Femur (tissue), 1 donor: Measurements from ENCODE around the gene PPM1H.
"Not testable (repeated sequence)": the region's sequence is repeated elsewhere in the genome, so short reads cannot be mapped to it uniquely, and the experiment has no call there.

ENCODE experiments used
- DNase-seq: peaks from one replicate; pipeline ENCODE4 v3.0.0-alpha.2; 2017

The PPM1H gene

DNA sequence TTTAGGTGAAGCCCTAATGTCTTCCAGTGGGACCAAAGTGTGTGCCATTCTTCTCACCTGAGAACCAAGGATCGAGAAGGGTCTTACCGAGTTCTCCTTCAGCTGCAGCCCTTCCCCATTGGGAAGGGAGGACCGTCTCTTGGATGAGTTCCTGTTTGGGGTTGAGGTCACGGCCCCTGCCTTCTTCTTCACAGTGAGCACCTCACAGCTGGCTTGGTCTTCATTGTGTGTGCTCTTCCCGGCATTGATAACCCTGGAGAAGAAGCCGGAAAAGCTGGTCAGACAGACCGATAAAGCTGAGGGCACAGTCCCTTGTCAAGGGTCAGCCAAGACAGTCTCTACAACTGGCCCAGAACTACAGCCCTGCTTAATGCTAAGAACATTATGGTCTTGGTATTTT lies 102.9 kb downstream of the PPM1H start:
- DNase-seq: no peak

DNA sequence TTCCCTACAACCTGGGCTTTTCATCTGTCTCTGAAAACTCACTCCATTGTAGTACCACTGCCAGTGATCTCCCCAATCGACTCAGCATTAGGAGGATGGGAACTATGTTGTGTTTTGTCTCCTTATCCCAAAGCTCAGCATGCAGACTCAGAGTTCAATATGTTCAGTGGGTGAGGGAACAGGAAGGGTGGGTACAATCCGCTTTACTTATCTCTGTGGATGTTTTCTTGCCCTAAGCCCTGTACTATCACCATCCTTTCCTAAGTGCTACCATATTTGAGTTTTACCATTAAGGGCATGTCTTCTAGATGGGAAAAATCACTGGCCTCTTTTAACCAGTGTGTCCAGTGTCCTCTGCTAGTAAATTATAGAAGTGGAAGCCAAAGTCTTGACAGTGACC lies 107.1 kb downstream of the PPM1H start:
- DNase-seq: no peak

DNA sequence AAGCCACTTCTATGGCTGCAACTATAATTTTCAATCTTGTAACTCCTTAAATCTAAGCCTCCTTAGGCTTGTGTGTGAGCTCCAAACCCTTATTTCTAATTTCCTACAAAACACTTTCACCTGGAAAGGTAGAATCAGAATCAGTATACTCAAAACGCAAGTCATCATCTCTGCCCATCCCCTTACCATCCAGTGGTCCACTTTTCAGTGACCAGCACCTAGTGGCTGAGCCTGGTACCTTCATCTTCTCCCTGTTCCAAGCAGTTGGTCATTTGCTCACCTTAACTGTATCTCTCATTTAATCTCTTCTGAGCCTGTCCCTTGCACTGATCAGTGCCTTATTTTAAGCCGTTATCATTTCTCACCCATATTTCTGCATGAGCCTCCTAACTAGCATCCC lies 107.9 kb downstream of the PPM1H start:
- no peak for DNase-seq

DNA sequence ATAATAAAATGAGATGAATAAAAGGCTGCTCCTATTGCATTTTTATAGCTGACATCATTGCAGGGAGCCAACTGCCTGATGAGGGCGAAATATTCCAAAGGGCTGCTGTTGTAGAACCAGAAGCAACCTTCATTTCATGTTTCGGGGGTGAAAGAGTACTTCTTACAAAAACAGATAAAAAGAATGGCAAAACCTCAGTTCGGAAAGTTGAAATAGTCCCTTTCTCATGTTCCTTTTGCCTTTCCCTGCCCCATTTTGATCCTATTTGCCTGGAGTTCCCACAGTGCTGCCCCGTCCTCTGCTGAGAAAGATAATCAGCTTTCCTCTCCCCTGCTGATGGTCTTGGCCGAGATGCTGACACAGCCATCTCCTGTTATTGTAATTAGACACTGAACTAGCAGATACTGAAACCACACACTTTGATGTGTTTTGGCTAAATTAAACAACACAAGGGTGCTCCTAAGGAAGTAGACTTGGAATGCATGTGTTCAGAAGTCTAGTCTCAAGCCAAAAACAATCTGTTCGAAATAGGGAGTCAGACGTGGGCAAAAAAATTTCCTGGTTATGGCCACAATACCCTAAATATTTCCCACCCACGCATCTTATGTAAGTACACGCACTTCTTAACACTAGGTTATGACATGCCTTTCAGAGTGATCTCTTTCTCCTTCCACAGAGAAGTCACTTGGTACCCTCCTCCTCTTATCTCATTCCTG lies 117.2 kb downstream of the PPM1H start:
- DNase-seq: no peak

DNA sequence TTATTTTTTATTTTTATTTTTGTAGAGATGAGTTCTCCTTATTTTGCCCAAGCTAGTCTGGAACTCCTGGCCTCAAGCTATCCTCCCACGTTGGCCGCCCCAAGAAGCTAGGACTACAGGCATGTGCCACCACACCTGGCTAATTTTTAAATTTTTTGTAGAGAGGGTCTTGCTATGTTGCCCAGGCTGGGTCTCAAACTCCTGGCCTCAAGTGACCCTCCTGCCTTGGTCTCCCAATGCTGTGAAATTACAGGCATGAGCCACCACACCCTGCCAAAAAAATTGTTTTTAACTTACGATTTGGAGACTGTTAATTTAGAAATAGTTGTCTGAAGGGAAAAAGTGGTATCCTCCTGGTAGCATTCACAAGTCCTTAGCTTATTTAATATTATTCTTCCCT lies 120.7 kb downstream of the PPM1H start:
- DNase-seq: no peak

DNA sequence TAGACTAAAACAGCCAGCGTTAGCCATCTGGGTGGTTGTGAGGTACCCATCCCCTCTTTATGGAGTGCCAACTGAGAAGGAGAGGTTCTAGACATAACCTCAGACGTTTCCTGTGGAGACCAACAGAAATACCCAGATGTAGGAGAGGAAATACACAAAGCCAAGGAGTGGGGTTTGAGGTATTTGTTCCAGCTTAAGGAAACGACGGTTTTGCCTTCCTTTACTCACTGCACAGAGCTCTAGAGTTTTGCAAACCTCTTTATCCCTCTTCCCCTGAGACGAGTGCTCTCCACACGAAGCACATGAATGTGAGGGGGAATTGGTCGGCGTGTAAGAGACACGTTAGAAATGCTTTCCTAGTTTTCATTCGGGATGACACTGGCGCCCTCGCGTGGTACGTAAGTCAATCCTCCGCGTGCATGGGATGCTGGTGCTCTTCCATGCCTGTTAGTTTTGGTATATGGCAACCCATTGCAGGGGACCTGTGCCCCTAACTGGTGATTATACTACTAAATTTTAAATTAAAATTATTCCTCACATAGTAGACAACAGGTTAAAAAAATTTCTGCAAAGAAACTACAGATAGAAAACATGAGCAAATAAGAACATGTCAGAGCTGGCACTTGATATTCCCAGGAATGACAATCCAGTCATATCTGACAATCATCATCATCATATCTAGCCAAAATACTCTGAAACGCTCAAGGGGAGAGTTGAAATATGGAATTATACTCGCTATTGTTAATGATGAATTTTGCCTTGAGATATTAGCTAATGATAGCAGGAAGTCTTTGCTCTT lies 121.7 kb downstream of the PPM1H start:
- peak; percentile 57 for DNase-seq

DNA sequence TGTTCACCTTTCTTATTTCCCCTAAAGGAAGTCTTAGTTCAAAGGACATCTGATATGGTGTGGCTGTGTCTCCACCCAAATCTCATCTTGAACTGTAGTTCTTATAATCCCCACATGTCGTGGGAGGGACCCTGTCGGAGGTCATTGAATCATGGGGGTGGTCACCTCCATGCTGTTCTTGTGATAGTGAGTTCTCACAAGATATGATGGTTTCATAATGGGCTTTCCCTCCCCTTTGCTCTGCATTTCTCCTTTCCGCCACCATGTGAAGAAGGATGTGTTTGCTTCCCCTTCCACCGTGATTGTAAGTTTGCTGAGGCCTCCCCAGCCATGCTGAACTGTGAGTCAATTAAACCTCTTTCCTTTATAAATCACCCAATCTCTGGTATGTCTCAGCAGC lies 123.5 kb downstream of the PPM1H start:
- DNase-seq: not testable (repeated sequence)

DNA sequence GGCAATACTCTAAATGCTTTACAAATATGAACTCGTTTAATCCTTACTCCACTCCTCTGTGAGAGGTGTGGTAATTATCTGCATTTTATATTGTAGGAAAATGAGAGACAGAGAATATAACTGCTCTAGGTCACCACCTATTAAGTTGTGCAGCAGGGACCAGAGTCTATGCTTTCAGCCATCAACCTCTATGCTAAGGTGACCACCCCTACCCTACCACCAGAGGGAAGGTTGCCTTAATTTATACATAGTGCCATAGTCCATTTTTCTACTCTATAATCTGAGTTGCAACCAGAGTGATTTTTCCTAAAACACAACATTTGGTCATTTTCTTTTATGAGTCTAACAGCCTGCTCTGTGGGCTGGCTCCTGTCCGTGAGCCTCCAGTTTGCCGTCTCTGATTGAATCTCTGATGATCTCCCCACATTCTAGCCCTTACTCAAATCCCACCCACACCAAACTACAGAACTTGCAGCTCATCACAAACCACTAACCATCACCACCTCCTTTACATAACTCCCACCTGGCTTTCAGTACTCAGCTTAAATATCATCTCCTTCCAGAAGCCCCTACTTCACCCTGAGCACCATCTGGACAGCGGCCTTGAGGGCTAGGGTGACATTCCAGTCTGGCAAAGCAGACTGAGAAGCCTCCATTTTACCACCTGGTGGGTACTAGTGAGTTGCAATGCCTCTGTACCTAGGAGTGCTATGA lies 126.6 kb downstream of the PPM1H start:
- DNase-seq: no peak

DNA sequence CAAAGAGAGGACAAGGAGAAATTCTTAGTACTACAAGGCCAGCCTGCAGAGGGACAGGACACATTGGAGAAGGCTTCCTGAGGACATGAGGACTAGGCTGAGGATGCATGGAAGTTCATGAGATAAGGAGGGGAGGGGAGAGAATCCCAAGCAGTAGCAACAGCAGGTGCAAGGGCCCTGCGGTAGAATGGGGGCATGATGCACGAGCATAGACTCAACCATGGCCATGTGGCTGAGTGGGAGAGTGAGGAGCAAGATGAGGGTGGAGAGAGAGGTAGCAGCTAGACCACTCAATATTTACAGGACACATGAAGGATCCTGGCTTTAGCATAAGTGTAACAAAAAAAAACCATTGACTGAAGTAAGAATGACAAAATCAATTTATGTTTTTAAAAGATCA lies 128.1 kb downstream of the PPM1H start:
- no peak for DNase-seq

DNA sequence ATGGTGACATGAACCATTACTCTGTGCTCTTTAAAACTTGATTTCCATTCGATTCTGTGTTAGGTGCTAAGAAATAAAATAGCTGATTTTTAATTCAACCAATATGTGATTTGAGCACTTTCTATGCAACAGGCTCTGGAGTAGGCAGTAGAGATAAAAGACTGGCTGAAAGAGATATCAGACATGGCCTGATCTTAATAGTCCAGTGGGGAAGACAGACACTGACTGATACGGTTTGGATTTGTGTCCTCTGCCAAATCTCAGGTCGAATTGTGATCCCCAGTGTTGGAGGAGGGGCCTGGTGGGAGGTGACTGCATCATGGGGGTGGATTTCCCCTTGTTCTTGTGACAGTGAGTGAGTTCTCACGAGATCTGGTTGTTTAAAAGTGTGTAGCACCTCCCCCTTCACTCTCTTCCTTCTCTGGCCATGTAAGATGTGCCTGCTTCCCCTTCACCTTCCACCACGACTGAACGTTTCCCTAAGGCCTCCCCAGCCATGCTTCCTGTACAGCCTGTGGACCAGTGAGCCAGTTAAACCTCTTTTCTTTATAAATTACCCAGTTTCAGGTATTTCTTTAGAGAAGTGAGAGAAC lies 128.6 kb downstream of the PPM1H start:
- no peak for DNase-seq

DNA sequence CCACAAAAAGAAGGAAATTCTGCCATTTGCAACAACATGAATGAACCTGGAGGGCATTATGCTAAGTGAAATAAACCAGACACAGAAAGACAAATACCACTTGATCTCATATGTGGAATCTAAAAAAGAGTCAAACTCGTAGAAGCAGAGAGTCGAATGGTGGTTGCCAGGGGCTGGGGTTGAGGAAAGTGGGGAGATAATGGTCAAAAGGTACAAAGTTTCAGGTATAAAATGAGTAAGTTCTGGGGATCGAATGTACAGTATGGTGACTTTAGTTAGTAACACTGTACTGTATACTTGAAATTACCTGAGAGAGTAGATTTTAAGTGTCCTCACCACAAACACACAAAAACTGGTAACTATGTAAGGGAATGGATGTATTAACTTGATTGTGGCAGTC lies 129.4 kb downstream of the PPM1H start:
- no peak for DNase-seq

DNA sequence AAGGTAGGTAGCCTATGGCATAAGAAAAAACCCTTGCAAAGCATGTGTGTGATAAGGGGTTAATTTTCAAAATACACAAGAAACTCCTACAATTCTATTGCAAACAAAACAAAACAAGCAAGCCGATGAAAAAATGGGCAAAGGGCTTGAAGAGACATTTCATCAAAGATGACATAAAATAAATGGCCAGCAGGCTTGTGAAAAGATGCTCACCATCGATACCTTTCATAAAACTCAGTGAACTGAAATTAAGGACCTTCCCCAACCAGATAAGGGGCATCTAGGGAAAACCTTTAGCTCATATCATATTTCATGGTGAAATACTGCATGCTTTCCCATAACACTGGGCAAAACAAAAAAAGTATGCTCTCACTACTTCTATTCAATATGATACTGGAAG lies 131.2 kb downstream of the PPM1H start:
- no peak for DNase-seq

DNA sequence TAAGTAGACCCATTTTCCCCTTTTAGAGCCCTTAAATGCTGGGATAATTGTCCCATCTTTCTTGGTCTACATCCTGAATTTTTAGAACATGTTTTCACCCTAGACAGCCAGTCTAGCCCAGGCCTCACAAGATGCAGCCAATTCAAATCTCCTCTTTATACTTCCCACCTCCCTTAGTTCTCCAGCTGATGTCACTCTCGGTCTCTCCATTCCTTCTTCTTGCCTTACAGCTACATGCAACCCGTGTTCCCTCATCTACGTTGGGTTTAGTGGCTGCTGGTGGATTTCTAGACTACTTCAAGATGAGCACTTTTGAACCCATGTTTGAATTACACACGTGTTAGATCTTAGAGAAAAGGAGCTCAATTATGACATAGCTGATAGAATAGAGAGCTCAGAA lies 132.0 kb downstream of the PPM1H start:
- DNase-seq: no peak

DNA sequence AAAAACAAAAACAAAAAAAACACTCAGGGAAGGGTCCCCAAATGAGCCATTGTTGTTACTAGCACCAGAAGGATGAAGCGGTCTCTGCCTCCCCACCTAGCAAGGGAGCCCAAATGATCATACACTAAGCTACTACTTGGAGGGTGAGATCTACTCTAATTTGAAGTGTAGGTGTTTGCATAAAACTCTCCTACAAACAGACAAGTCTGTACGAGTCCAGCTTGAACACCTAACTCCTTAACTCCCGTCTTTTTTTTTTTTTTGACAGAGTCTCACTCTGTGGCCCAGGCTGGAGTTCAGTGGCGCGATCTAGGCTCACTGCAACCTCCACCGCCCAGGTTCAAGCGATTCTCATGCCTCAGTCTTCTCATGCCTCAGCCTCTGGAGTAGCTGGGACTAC lies 132.6 kb downstream of the PPM1H start:
- DNase-seq: no peak

DNA sequence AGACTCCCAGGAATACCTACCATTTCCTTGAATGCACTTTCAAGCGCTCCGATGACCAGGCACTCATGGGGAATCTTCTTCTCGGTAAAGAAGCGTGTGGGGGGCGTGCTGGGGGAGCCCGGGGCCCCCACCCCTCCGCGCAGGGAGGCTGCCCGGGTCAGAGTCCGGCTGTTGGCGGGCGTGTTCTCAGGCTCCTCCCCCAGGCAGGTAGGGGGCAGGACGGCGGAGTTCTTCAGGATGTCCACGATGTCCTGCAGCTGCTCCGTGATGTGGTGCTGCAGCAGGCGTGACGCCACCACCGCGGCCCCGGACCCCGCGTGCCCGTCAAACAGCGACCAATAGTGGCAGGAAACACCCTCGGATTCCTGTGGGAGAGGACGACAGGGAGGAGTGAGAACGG lies 133.2 kb downstream of the PPM1H start:
- no peak for DNase-seq

DNA sequence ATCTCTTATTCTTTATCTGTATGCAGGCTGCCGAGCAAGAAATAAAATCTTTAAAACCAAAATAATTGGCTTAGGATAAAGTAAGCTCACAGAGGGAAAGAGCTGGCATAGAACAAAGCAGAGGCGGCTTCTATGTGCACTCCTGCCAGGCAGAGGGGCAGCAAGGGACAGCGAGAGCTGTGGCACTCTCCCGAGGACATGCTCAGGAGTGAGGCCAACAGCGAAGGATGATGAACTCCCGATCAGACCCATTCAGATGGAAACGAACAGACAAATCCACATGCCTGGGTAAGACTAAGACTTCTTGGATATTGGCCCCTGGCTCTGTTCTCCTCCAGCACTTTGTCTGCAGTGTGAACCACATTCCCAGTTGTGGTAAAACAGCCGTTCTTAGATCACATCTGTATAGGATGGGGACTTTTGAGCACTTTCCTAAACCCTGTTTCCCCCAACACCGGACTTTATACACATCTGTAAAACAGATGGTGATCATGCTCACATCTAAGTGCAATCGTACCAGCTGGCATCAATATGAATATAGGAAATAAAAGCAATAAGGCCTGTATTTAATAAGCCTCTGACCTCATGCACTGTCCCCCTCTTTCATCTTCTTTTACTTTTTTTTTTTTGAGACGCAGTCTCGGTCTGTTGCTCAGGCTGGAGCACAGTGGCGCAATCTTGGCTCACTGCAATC lies 134.1 kb downstream of the PPM1H start:
- DNase-seq: no peak

DNA sequence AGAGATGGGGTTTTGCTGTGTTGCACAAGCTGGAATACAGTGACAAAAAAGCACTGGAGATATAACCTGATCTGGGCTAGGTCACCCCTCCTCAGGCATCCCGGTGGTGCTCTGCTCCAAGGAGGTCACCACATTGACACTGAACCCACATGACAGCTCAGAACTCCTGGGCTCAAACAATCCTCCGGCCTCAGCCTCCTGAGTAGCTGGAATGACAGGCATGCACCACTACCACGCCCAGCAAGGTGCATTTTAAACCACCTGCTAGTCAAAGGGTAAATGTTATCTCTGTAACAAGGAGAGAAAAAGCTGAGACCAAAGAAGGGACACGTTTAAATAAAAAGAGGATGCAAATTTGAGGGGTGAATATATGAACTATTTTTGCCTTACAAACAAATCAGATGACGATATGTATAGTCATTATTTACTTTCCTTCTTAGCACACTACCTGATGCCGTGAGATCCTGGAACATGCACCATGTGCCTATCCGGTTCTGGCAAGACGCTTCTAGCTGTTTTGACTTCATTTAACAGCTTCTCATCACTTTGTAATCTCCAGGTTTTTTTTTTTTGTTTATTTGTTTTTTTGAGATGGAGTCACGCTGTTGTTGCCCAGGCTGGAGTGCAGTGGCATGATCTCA lies 135.1 kb downstream of the PPM1H start:
- DNase-seq: no peak

DNA sequence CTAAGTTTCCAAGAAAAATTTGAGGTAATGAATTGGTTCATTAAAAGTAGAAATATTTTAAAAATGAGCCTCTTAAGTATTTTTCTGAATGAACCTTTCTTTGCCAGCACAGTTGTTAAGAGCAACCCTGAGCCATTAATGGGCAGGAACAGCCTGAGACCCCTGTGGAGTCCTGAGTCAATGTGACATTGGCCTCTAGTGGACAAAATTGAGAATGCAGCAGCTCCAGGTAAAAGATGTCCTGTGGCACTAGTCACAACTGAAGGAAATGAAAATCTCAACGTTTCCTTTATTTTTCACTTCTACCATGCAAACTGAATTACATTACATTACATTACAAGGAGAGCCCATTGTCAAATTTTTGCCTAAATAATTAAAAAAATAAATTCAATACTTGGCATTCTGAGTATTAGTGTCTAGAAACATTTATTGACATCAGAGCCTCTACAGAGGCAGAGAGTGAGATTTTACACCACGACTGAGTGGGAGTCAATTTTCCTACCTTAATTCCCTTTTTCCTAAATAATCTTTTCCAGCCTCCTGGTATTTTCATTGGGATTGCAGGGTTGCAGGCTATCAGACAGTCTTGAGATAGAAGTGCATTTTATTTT lies 135.7 kb downstream of the PPM1H start:
- DNase-seq: peak; percentile 72

DNA sequence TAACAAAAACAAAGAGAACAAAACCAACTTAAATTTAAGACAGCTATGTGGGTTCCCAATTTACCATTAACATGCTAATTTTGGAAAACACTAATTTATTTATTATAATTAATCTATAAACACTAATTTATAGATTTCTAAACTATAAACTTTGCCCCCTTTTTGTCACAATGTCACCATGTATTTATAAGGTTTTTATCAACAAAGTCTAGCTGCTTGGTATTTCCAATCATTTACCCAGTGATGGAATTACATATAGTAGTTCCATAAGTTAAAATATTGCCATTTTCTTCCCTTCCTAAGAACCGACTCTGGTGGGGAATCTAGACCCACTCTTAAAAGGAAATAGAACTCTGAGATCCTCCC lies 140.7 kb downstream of the PPM1H start:
- DNase-seq: no peak

DNA sequence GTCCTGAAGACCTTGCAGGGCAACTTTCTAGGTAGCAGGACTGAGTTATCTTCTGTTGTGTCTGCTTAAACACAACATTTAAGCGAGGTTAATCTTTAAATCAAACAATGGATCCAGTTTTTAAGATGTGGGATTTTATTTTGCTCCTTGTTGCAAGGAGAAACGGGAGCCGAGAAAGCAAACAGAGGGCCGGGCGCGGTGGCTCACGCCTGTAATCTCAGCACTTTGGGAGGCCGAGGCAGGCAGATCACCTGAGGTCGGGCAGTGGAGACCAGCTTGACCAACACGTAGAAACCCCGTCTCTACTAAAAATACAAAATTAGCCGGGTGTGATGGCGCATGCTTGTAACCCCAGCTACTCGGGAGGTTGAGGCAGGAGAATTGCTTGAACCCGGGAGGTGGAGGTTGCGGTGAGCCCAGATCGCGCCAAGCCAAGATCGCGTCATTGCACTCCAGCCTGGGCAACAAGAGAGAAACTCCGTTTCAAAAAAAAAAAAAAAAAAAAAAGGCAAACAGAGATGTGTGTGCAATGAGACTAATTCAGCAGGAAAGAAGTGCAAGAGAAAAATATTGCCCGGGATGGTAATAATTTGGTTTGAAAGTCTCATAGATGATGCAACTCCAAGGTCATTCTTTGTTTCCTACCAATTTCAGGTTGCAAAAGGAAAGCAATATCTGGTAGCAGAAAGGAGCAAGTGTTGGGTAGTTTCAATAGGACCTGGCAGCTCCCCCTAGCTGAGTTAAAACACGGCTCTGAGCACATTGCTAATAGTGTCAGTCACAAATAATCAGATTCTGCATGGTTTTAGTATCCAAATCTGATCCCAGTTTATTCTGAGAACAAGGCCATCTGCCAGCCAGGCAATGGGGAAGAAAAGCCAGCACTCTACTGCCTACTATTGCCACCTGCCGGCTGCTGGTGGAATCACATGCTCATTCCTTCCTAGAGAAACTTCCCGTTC lies 141.4 kb downstream of the PPM1H start:
- peak; percentile 91 for DNase-seq
